SK-N-SH (cell line): ENCODE data around the gene WDR91.

Source experiments
- RAD21 ChIP-seq: IDR thresholded peaks from 2 replicates; pipeline ENCODE4 v1.6.1; 2012; ENCODE audit warnings: mild to moderate bottlenecking, low read length
- TF ChIP-seq, protein P1 (sequence below): IDR thresholded peaks from 2 replicates; pipeline ENCODE4 v1.4.0; 2012; ENCODE audit warnings: low read depth

DNA sequence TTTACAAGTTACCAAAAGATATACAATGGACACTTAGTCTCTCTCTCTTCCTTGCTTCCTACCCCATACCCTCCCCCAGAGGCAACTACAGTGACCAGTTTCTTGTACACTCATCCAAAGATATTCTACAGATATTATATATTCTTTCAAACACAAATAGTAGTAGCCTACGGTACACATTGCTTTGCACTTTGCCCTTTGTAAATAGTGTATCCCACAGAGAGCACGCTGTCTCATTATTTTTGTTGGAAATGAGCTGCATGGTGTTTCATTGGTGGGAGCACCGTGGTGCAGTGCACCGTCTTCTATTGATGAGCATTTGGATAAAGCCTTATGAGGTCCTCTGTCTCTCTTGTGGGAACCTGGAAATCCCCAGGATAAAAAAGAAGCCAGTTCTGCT lies 46.5 kb upstream of the WDR91 start:
- TF ChIP-seq, protein P1, sequence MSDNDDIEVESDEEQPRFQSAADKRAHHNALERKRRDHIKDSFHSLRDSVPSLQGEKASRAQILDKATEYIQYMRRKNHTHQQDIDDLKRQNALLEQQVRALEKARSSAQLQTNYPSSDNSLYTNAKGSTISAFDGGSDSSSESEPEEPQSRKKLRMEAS = no peak
- no peak for TF ChIP-seq RAD21
